Activated naive CD4-positive, alpha-beta T cell treated with anti-CD3 and anti-CD28 coated beads, Interleukin-2, amount 10 ng/mL, durations not matched to agents 7 days and 5 days (primary cell): ENCODE measurements around the gene CDH23.

Experiments used
- CTCF ChIA-PET: fragments of 350-600 bp; sonication (Branson Sonifier 250); formaldehyde crosslinking; loops from one replicate; lab custom pipeline; 2021; ENCODE audit warnings: antibody characterized with exemption; lab: Charles Lee
- DNase-seq: peaks from one replicate; pipeline ENCODE4 v3.0.0-alpha.2; 2020
- H3K27ac Mint-ChIP-seq: one replicate; pipeline ENCODE4 v1.8.0; 2021; ENCODE audit warnings: mild to moderate bottlenecking, moderate library complexity, mixed read lengths
- H3K27me3 Mint-ChIP-seq: one replicate; pipeline ENCODE4 v1.8.0; 2021; ENCODE audit warnings: mild to moderate bottlenecking, mixed read lengths
- H3K36me3 Mint-ChIP-seq: one replicate; pipeline ENCODE4 v1.8.0; 2021; ENCODE audit warnings: mixed read lengths
- H3K4me1 Mint-ChIP-seq: one replicate; pipeline ENCODE4 v1.8.0; 2021; ENCODE audit warnings: mixed read lengths
- H3K4me3 Mint-ChIP-seq: one replicate; pipeline ENCODE4 v1.8.0; 2021; ENCODE audit warnings: mild to moderate bottlenecking, moderate library complexity, mixed read lengths
- H3K9me3 Mint-ChIP-seq: one replicate; pipeline ENCODE4 v1.8.0; 2021; ENCODE audit warnings: mixed read lengths

The CDH23 gene

DNA sequence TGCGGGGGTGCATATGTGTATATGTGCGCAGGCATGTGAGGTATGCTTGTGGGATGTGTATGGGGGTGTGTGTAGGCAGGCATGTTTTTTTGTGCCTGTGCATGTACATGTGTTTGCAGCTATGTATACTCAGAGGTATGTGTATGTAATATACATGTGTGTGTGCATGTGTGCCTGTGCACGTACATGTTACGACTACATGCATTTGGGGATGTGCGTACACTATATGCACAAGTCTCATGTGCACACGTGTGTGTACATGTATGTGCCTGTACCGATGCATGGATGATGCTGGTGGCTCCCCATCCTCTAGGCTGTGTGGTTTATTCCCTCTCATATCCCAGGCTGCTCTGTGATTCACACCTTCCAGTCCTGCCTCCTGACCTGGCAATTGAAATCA is 253.7 kb downstream of the CDH23 start:
- Mint-ChIP-seq H3K9me3 (no peaks in the 10 kb centered on the region), H3K27me3 (peaks cover 29% of the 10 kb centered on the region), H3K27ac (no peak overlapping the region), H3K36me3 (no peaks in the 10 kb centered on the region), H3K4me1 (peaks cover 4% of the 10 kb centered on the region), H3K4me3 (no peak overlapping the region)
- CTCF ChIA-PET, result no interaction called here
- DNase-seq, result no peak

DNA sequence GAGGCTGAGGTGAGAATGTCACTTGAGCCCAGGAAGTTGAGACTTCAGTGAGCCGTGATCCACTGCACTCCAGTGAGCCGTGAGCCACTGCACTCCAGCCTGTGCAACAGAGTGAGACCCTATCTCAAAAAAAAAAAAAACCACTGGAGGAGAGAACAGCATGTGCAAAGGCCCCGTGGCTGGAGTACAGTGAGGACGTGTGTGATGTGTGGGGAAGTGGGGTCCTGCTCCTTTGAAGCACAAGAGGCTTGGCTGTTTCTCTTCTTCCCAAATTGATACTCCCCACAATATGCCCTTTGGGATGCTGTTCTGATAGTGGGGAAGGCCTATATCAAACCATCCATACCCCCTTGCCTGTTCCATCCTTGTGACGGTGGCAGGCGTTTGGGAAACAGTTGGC is 254.7 kb downstream of the CDH23 start:
- no peak for DNase-seq
- peaks cover 4% of the 10 kb centered on the region for H3K4me1 Mint-ChIP-seq
- peaks cover 22% of the 10 kb centered on the region for H3K27me3 Mint-ChIP-seq
- H3K9me3 Mint-ChIP-seq, result no peaks in the 10 kb centered on the region
- H3K4me3 Mint-ChIP-seq, result no peak overlapping the region
- no peak overlapping the region for H3K27ac Mint-ChIP-seq
- no peaks in the 10 kb centered on the region for H3K36me3 Mint-ChIP-seq
- CTCF ChIA-PET, result no interaction called here

DNA sequence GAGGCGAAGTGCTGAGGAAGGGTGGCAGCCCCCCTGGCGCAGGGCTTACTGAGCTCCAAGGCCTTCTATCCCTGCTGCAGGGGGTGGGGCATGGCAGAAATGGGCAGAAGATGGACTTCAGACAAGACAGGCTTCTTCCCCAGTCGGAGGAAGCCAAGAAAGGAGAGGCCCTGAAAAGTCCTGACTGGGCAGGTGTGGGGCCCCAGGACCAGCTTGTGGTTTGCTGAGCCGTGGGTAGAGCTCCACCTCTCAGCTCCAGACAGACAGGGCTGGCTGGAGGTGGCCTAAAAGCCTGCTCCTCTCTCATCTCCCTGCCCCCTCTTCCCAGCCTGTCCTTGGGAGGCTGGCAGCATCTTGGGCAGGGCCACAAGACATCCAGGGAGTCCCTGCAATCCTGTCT is 255.2 kb downstream of the CDH23 start:
- Mint-ChIP-seq H3K27ac (no peak overlapping the region), H3K36me3 (no peaks in the 10 kb centered on the region), H3K9me3 (no peaks in the 10 kb centered on the region), H3K27me3 (peaks cover 18% of the 10 kb centered on the region), H3K4me1 (peaks cover 4% of the 10 kb centered on the region), H3K4me3 (no peak overlapping the region)
- CTCF ChIA-PET, result no interaction called here
- DNase-seq, result no peak

- Mint-ChIP-seq H3K27ac (no peak overlapping the region), H3K9me3 (no peaks in the 10 kb centered on the region), H3K4me3 (no peak overlapping the region), H3K4me1 (peaks cover 4% of the 10 kb centered on the region), H3K36me3 (no peaks in the 10 kb centered on the region), H3K27me3 (peaks cover 18% of the 10 kb centered on the region)
- CTCF ChIA-PET, result interaction anchor here (1.2 kb wide), 1 partner anchor 257 kb away, joined by 4 read pairs; no protein-coding TSS in a partner anchor
- DNase-seq, result no peak
Observed at GRCh38 chr10:71653044-71653443, 256.3 kb downstream of the CDH23 start.

DNA sequence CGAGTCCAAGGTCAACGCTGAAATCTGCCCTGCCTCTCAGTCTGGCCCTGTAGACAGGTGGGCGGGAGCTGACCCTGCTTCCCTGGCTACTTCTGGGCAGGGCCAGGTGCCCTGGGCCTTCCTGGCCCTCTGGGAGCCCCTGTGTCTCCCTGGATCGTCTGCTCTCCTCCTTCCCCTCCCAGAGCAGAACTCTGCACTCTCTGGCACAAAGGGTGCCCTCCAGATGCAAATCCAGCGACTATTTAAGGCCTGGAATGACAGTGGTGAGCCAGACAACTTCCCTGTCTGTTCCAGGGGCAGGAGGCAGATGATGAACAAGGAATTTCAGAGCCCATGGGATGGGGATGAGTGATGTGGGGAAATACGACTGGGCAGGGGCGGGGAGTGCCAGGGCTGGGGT is 259.5 kb downstream of the CDH23 start:
- Mint-ChIP-seq H3K4me3 (no peak overlapping the region), H3K27me3 (peaks cover 35% of the 10 kb centered on the region)
- CTCF ChIA-PET, result no interaction called here

DNA sequence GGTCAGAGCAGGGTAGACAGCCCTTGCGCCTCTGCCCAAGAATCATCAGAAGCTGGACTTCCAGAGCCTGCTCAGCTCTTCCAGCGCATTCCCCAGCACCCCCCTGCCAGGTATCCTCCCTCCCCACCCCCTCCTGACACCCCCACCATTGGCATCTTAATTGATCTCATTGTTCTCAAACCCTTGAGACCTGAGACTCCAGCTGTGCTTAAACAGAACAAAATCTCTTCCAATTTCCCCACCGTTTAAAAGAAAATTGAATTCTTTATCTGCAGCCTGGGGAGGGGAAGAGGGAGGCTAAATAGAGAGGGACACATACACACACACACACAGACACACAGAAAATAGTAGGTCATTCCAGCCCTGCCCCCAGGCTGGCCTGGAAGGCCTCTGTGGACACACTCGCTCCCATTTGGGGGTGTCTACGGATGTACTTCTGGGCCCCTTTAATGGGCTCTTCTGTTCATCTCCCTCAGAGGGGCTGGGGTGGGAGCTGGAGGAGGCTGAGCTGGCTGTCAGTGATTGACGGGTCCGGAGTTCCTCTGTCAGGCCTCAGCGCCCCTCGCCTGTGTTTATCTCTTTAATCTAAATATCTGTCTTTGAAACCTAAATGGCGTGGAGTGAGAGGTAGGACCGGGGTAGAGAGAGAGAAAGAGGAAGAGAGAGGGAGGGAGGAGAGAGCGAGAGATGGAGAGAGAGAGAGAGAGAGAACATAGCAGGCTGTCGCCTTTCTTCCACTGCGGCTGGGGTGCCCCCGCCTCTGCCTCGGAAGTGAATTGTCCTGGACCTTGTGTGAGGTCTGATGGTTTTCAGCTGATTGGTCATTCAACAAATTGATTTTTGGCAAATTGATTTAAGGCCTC is 261.1 kb downstream of the CDH23 start:
- no peak overlapping the region for H3K27ac Mint-ChIP-seq
- no peaks in the 10 kb centered on the region for H3K36me3 Mint-ChIP-seq
- H3K4me3 Mint-ChIP-seq, result no peak overlapping the region
- CTCF ChIA-PET, result interaction anchor here (0.8 to 1.3 kb wide), 2 partner anchors 51 to 154 kb away, joined by 3 read pairs; no protein-coding TSS in a partner anchor
- no peaks in the 10 kb centered on the region for H3K4me1 Mint-ChIP-seq
- H3K27me3 Mint-ChIP-seq, result peaks cover 28% of the 10 kb centered on the region
- no peak for DNase-seq
- H3K9me3 Mint-ChIP-seq, result no peaks in the 10 kb centered on the region

More for the DNA sequence above, 259.5 kb downstream of the CDH23 start:
- Mint-ChIP-seq H3K27ac (no peak overlapping the region), H3K36me3 (no peaks in the 10 kb centered on the region), H3K4me1 (no peaks in the 10 kb centered on the region), H3K9me3 (no peaks in the 10 kb centered on the region)
- DNase-seq, result no peak

GRCh38 chr10:71658467-71658745 is 261.7 kb downstream of the CDH23 start:
- Mint-ChIP-seq H3K4me3 (no peak overlapping the region), H3K27ac (no peak overlapping the region), H3K27me3 (peaks cover 26% of the 10 kb centered on the region), H3K9me3 (no peaks in the 10 kb centered on the region), H3K36me3 (no peaks in the 10 kb centered on the region), H3K4me1 (no peaks in the 10 kb centered on the region)
- DNase-seq, result no peak
- CTCF ChIA-PET, result interaction anchor here (1.3 kb wide), 1 partner anchor 153 kb away, joined by 3 read pairs; no protein-coding TSS in a partner anchor

DNA sequence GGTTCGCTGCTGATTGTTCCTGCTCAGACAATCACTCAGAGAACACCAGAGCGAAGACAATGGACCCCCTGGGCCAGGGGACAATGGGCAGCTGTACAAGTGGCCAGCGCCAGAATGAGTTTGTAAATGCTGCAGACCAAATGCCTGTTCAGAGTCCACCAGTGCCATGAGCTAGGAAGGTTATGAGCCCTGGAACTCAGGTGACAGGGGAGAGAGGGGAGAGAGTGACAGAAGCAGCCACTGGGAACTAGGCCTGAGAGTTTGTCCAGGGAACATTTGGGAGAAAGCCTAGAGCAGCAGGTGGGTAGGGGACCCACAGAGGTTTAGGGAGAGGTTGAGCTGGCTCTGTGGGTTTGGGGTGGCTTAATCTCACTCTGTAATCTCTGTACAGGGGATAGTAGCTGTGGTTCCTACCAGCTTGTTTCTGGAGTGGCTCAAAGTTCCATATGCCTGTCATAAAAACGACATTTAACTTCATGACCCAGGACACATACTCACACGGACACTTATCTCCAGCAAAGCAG is 262.5 kb downstream of the CDH23 start:
- H3K27ac Mint-ChIP-seq, result peak overlapping the region; percentile 33
- peaks cover 2% of the 10 kb centered on the region for H3K4me1 Mint-ChIP-seq
- H3K36me3 Mint-ChIP-seq, result no peaks in the 10 kb centered on the region
- DNase-seq, result no peak
- H3K27me3 Mint-ChIP-seq, result peaks cover 27% of the 10 kb centered on the region
- CTCF ChIA-PET, result interaction anchor here (0.7 to 1.3 kb wide), 2 partner anchors 153 to 389 kb away, joined by 3 read pairs; no protein-coding TSS in a partner anchor
- H3K4me3 Mint-ChIP-seq, result no peak overlapping the region
- H3K9me3 Mint-ChIP-seq, result no peaks in the 10 kb centered on the region

DNA sequence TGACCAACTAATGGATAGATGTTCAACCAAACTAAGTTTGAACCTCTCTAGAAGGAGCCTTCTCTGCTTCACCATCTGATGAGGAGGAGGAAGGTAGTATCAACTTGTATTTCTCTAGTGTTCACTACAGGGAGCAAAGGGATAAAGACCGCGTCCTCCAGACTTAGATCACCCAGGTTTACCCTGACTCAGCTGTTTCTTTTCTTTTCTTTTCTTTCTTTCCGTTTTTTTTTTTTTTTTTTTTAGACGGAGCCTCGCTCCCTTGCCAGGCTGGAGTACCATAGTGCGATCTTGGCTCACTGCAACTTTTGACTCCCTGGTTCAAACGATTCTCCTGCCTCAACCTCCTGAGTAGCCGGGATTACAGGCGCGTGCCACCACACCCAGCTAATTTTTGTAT is 263.0 kb downstream of the CDH23 start:
- Mint-ChIP-seq H3K9me3 (no peaks in the 10 kb centered on the region), H3K27ac (no peak overlapping the region)

DNA sequence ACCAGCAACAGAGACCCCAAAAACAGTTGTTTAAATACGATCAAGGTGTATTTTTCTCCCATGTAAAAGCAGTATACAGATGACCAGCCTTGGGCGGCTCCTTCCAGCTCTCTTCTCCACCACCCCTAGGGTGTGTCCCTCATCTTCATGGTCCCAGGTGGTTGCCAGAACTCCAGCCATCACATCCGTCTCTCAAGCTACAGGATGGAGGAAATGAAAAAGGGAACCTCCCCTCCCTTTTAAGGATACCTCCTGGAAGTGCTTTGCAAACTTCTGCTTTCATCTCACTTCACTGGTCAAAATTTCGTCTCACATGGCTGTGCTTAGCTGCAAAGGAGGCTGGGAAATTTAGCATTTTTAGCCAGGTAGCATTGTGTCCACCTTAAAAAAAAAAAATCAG is 263.6 kb downstream of the CDH23 start:
- Mint-ChIP-seq H3K36me3 (no peaks in the 10 kb centered on the region), H3K4me3 (no peak overlapping the region), H3K27me3 (peaks cover 22% of the 10 kb centered on the region), H3K4me1 (peaks cover 13% of the 10 kb centered on the region), H3K9me3 (no peaks in the 10 kb centered on the region), H3K27ac (no peak overlapping the region)
- CTCF ChIA-PET, result no interaction called here
- no peak for DNase-seq

More for the DNA sequence above, 263.0 kb downstream of the CDH23 start:
- CTCF ChIA-PET, result interaction anchor here (0.7 kb wide), 1 partner anchor 389 kb away, joined by 3 read pairs; no protein-coding TSS in a partner anchor
- DNase-seq, result no peak
- peaks cover 27% of the 10 kb centered on the region for H3K27me3 Mint-ChIP-seq
- H3K4me1 Mint-ChIP-seq, result peaks cover 7% of the 10 kb centered on the region
- H3K4me3 Mint-ChIP-seq, result no peak overlapping the region
- H3K36me3 Mint-ChIP-seq, result no peaks in the 10 kb centered on the region

- no peak overlapping the region for H3K4me3 Mint-ChIP-seq
- H3K9me3 Mint-ChIP-seq, result no peaks in the 10 kb centered on the region
- no peak overlapping the region for H3K27ac Mint-ChIP-seq
- peaks cover 15% of the 10 kb centered on the region for H3K4me1 Mint-ChIP-seq
- CTCF ChIA-PET, result no interaction called here
- peaks cover 22% of the 10 kb centered on the region for H3K27me3 Mint-ChIP-seq
- H3K36me3 Mint-ChIP-seq, result no peaks in the 10 kb centered on the region
- DNase-seq, result no peak
Observed at GRCh38 chr10:71661060-71661622, 264.4 kb downstream of the CDH23 start.

DNA sequence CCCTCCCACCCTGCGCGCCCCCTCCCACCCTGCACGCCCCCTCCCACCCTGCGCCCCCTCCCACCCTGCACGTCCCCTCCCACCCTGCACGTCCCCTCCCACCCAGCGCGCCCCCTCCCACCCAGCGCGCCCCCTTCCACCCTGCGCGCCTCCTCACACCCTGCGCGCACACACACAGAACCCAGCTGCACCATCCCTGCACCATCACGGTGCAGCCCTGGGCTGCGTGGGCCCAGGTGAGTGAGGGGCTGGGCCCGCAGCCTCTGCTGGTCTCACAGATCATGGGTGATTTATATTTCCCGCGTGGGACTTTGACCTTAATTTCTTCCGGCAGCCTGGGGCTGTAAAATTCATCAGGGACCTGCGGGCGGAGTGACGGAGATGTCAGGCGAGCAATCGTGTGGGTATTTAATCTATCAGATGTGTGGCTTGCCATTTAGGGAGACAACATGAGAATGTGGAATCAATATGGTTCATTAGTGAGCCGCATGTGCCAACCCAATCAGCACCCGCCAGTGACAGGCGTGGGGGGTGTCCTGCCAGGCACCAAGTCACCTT is 265.1 kb downstream of the CDH23 start:
- CTCF ChIA-PET, result no interaction called here
- H3K36me3 Mint-ChIP-seq, result no peaks in the 10 kb centered on the region
- H3K27ac Mint-ChIP-seq, result no peak overlapping the region
- peaks cover 21% of the 10 kb centered on the region for H3K4me1 Mint-ChIP-seq
- H3K4me3 Mint-ChIP-seq, result no peak overlapping the region
- no peak for DNase-seq
- peaks cover 22% of the 10 kb centered on the region for H3K27me3 Mint-ChIP-seq
- no peaks in the 10 kb centered on the region for H3K9me3 Mint-ChIP-seq

DNA sequence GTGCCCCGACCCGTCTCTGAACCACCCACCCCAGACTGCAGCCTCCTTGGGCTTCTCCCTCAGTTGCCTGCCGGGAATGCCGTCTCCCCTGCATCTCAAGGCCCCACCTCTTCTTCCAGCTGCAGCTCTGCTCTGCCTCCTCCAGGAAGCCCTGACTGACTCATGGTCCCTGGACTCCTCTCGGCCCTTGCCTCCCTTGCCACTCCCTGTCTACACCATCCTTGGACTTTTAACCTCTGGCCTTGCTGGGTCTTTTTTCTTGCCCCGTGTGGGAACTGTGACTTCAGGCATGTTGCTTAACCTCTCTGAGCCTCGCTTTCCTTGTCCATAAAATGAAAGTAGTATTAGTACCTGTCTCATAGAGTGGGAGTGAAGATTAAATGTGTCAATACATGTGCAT is 266.6 kb downstream of the CDH23 start:
- Mint-ChIP-seq H3K4me3 (no peak overlapping the region), H3K36me3 (no peaks in the 10 kb centered on the region), H3K4me1 (peaks cover 31% of the 10 kb centered on the region), H3K27me3 (peaks cover 22% of the 10 kb centered on the region), H3K27ac (no peak overlapping the region), H3K9me3 (no peaks in the 10 kb centered on the region)
- CTCF ChIA-PET, result interaction anchor here (0.6 kb wide), 1 partner anchor 362 kb away, joined by 3 read pairs; no protein-coding TSS in a partner anchor
- no peak for DNase-seq

DNA sequence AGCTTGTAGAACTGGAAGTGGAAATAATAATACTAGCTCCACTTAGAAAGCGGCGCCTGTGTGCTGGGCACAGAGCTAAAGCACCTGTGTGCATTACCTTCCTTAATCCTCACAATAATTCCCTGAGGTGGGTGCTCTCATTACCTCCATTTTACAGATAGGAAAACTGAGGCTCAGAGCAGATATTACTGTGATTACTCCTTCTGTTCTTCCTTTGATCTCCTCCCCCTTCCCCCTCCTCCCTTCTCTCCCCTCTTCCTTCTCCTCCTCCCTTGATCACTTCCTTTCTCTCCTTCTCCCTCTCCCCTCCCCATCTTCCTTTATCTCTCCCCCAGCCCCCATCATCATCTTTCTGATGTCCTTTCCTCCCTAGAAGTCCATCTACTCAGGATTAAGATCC is 267.9 kb downstream of the CDH23 start:
- no peak for DNase-seq
- CTCF ChIA-PET, result interaction anchor here (1.0 to 1.6 kb wide), 3 partner anchors 44 to 148 kb away, joined by 3 to 7 read pairs (median 6); no protein-coding TSS in a partner anchor
- Mint-ChIP-seq H3K27me3 (peaks cover 14% of the 10 kb centered on the region), H3K9me3 (no peaks in the 10 kb centered on the region), H3K27ac (no peak overlapping the region), H3K4me3 (no peak overlapping the region), H3K4me1 (peaks cover 36% of the 10 kb centered on the region), H3K36me3 (no peaks in the 10 kb centered on the region)
